ENCODE results near the gene RNF220.

- TF ChIP-seq, protein P1, sequence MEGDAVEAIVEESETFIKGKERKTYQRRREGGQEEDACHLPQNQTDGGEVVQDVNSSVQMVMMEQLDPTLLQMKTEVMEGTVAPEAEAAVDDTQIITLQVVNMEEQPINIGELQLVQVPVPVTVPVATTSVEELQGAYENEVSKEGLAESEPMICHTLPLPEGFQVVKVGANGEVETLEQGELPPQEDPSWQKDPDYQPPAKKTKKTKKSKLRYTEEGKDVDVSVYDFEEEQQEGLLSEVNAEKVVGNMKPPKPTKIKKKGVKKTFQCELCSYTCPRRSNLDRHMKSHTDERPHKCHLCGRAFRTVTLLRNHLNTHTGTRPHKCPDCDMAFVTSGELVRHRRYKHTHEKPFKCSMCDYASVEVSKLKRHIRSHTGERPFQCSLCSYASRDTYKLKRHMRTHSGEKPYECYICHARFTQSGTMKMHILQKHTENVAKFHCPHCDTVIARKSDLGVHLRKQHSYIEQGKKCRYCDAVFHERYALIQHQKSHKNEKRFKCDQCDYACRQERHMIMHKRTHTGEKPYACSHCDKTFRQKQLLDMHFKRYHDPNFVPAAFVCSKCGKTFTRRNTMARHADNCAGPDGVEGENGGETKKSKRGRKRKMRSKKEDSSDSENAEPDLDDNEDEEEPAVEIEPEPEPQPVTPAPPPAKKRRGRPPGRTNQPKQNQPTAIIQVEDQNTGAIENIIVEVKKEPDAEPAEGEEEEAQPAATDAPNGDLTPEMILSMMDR (tag by site-specific recombination; IDR thresholded peaks at IDR 0.05), result no peak
- no peak for TF ChIP-seq ZNF664 (tag by site-specific recombination; IDR thresholded peaks at IDR 0.05)
- TF ChIP-seq ZNF274 (IDR thresholded peaks at IDR 0.05; ENCODE audit: low read length), result no peak
- no peak for TF ChIP-seq ZNF274 (tag by site-specific recombination; IDR thresholded peaks at IDR 0.05; ENCODE audit: borderline replicate concordance)
- no peak for TF ChIP-seq REST (tag by site-specific recombination; IDR thresholded peaks at IDR 0.05)
- TF ChIP-seq ZNF311 (tag by site-specific recombination; IDR thresholded peaks at IDR 0.05; ENCODE audit: borderline replicate concordance), result no peak
- TF ChIP-seq PRDM1 (tag by site-specific recombination; IDR thresholded peaks at IDR 0.05), result no peak
- no peak for TF ChIP-seq ZNF366 (tag by site-specific recombination; conservative IDR thresholded peaks at IDR 0.05)
- TF ChIP-seq ZFP37 (tag by site-specific recombination; IDR thresholded peaks at IDR 0.05), result no peak
- no peak for TF ChIP-seq PRDM10 (tag by site-specific recombination; IDR thresholded peaks at IDR 0.05)
- TF ChIP-seq ZNF146 (tag by site-specific recombination; IDR thresholded peaks at IDR 0.05), result no peak
- TF ChIP-seq SP2 (tag by site-specific recombination; IDR thresholded peaks at IDR 0.05), result no peak
- TF ChIP-seq ZSCAN16 (tag by site-specific recombination; IDR thresholded peaks at IDR 0.05), result no peak
- TF ChIP-seq, protein P2, sequence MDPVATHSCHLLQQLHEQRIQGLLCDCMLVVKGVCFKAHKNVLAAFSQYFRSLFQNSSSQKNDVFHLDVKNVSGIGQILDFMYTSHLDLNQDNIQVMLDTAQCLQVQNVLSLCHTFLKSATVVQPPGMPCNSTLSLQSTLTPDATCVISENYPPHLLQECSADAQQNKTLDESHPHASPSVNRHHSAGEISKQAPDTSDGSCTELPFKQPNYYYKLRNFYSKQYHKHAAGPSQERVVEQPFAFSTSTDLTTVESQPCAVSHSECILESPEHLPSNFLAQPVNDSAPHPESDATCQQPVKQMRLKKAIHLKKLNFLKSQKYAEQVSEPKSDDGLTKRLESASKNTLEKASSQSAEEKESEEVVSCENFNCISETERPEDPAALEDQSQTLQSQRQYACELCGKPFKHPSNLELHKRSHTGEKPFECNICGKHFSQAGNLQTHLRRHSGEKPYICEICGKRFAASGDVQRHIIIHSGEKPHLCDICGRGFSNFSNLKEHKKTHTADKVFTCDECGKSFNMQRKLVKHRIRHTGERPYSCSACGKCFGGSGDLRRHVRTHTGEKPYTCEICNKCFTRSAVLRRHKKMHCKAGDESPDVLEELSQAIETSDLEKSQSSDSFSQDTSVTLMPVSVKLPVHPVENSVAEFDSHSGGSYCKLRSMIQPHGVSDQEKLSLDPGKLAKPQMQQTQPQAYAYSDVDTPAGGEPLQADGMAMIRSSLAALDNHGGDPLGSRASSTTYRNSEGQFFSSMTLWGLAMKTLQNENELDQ (tag by site-specific recombination; IDR thresholded peaks at IDR 0.05; ENCODE audit: low read depth), result no peak
- TF ChIP-seq KLF9 (tag by site-specific recombination; IDR thresholded peaks at IDR 0.05; ENCODE audit: low read depth), result no peak
These were observed 160.2 kb downstream of the RNF220 start for GRCh38 chr1:44565259-44565750.
